GM19043 (cell line): ENCODE results near the gene CORO2A.

Experiments used
- ATAC-seq: cut with Tn5 transposase; IDR thresholded peaks from one replicate; pipeline ENCODE4 v1.9.1; 2021; ENCODE audit warnings: low read depth; ENCODE audit not compliant: unreplicated experiment

The CORO2A gene

DNA sequence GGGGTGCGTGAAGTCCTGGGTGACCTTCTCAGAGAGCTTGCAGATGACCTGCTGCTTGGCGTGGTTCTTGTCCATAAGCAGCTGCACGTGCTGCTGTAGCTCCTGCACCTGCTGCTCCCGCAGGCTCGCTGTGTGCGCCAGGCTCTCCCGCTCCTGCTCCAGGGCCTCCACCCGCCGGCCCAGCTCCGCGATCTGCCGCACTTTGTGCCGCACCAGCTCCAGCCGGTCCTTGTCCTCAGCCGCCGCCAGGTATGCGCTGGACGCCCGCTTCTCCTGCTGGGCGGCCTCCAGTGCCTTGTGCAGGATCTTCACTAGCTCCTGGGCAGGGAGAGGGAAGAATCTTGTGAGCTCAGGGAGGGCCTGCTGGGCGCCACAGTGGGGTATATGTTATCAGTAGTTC is 28.5 kb upstream of the CORO2A start:
- ATAC-seq: no peak

DNA sequence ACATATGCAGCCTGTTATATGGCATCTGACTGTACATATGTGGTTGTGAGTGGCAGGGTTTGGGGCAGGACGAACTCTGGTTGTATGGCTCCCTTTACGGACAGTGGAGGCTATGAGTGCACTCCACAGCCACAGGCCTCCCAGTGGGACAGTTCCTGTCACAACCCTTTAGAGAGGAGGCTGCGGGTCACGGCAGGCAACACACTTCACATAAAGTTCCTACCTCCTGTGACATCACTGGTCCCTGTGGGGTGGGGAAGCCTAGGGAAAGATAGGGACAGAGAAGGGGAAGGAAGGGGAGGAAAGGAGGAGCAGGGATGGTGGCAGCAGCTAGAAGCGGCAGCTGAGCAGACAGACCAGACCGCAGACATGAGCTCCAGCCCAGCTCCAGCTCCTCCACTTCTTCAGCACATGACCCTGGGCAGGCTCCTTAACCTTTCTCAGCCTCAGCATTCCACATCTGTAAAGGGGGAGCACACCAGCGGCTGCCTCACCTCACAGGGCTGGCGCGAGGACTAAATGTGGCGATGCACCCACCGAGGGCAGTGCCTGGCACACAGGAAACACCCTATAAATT is 27.4 kb upstream of the CORO2A start:
- no peak for ATAC-seq

DNA sequence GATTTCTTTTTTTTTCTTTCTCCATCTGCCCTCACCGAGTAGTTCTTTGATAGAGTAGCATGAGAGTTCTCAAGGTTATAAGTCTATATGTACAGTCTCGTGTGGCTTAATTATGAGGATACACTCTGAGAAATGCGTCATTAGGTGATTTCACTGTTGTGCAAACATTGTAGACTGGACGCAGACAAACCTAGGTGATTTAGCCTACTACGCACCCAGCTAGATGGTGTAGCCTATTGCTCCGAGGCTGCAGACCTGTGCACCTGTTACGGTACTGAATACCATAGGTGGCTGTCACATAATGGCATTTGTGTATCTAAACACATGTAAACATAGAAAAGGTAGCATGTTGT is 26.9 kb upstream of the CORO2A start:
- ATAC-seq: no peak

DNA sequence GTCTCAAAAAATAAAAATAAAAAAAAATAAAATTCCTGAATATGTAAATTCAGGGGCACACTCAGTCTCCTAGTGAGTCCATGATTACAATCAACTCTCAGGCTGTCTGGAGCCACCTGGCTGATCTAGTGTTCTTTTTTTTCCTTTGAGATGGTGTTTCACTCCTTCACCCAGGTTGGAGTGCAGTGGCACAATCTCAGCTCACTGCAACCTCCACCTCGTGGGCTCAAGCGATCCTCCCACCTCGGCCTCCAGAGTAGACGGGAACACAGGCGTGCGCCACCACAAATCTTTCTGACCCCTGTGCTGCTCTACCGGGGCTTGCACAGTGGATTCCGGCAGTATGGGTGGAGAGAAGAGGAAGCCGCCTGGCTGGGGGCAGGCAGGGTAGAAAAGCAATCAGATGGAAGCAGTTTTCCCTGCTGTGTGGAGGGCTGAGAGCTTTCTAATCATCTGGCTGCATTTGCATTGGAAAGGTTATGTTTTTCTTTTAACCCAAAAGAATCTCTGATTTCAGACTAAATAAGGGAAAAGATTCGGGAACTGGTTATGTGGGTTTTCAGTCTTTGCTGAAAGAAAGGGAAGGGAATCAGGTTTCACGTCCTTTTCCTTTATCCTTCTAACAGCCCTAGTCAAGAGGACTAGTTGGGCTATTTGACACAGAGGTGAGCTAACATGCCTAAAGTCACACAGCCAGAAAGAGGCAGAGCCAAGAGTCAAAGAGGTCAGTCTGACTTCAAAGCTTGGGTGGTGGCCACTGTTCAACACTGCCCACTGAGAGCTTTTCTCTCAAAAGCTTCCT is 26.3 kb upstream of the CORO2A start:
- no peak for ATAC-seq

DNA sequence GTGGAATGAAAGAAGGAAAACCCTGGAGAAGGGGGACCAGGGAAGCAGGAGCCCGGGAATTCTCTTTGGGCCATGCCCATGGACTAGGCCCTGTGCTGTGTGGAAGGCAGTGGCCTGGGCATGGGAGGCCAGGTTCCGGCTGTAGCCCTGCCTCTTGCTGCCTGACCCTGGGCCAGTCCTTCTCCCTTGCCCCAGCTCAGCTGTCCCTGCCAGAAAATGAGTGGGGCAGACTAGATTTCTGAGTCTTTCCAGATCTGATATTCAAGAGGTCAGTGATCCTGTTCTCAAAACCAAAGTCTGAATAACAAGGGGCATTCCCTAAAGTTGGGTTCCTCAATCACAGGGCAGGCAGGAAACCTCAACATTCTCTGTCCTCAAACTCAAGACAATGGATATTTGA is 24.8 kb upstream of the CORO2A start:
- no peak for ATAC-seq

DNA sequence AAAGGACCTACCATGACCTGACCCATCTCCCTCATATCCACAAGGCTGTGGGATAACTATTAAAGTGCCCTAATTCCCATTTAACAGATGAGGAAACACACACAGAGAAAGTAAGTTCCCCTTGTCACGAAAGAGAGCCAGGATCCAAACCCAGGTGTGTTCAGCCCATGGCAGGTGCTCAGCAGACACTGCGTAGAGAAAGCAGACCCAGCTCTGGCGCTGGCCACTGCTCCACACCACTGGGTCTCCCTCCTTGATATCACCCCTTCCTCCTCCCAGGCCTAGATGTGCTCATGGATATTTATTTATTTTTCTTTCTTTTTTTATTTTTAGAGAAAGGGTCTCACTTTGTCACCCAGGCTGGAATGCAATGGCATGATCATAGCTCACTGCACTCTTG is 24.0 kb upstream of the CORO2A start:
- ATAC-seq: no peak

DNA sequence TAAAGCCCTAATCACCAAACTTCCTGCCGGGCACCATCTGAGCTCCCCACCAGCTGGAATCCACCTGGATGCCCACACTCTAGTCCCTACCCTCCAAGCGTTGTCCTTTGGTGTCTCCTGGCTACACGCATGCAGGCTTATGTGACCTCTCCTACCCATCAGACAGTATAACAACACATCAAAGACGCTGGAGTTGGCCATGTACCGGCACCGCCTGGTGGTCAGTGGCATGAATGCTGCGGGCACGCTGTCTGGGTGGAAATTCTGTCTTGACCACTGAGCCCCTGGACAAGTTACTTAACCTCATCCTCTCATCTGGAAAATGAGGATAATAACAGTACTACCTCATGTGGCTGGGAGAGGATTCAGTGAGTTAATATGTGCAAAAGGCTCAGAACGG is 23.4 kb upstream of the CORO2A start:
- ATAC-seq: no peak

DNA sequence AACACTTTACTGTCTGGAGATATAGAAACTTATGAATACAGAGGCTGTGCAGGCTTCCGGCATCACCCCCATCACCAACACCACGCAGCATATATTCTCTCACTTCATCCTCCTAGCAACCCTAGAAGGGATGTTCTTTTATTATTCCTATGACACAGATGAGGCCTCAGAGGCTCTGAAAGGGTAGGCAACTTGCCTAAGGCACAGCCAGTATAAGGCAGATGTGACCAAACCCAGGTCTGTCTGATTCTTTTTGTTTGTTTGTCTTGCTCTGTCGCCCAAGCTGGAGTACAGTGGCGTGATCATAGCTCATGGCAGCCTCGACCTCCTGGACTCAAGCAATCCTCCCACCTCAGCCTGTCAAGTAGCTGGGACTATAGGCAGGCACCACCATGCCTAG is 22.8 kb upstream of the CORO2A start:
- ATAC-seq: no peak

DNA sequence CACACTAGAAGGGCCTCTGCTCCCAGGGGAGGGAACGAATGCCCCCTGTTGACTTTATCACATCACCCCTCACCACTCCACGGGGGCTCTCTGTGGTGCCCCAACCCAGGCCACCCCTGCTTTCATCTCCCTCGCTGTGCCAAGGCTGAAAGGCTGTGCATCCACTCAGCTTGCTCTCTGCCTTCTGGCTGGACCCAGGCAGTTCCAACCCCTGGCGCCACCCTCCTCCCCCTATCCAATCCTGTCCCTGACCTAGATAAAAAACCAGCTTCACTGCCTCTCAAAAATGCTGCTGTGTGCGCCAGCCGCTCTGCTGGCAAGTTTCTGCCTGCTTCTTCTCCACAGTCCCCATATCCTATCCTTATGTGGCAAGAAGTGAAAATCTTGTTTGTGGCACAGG is 22.4 kb upstream of the CORO2A start:
- no peak for ATAC-seq

DNA sequence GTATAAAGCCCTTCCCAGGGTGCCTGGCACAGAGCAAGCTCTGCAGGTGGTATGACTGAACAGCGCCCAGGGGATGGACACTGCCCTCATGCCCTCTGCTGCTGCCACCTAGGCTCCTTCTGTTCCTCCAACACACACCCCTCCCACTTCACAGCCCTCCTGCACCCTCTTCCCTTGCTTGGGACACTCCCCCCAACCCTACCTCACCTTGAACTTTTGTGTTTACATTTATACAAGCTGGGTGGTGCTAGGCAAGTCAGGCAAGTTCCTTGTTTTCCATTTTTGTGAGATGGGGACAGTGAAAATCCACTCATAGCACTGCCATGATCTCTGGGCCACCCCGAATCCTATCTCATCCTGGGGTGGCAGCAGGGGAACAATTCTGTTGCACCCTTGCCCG is 18.8 kb upstream of the CORO2A start:
- no peak for ATAC-seq

DNA sequence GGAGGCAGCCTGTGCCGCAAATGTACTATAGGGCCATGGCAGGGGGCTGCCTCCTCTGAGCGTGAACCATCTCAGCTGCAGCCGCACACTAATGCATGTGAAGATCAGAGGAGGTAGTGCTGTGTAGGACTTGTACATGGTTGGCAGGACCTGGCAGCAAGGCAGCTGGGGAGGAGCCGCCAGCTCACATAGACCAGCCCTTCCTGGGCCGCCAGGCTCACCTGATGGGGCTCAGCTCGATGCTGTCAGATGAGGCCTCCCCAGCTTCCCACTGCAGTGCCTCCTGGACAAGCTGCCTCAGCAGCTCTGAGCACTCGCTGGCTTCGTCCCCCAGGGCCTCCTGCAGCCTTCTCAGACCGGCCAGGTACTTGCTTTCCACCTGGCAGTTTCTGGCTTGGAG is 18.0 kb upstream of the CORO2A start:
- no peak for ATAC-seq

DNA sequence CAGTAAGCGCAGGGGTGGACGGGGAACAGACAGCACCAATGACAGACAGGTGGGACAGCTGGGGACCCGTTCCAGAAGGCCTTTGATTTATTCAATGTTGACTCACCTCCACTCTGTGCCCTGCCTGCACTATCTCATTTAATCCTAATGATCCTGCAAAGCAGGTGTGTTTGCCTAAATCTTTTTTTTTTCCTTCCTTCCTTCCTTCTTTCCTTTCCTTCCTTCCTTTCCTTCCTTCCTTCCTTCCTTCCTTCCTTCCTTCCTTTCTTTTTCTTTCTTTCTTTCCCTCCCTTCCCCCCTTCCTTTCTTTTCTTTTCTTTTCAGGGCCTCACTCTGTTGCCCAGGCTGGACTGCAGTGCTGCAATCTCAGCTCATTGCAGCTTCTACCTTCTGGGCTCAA is 17.1 kb upstream of the CORO2A start:
- ATAC-seq: no peak

DNA sequence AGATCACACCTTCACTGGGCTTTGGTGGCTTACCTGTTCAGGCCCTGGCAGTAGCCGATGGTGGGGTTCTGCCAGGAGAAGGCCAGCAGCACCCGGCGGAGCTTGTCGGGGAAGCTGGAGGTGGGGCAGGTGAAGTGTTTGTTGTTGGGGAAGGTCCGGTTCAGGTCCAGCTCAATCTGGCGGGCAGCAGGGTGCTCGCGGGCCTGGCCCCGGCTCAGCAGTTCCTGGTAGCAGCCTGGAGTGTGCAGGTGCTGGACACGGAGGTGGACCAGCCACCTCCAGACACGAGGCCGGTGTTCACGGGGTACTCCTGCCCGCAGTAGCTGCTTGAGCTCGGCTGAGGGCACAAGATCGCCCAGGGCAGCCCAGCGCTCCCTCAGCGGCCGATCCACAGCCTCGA is 16.2 kb upstream of the CORO2A start:
- no peak for ATAC-seq

DNA sequence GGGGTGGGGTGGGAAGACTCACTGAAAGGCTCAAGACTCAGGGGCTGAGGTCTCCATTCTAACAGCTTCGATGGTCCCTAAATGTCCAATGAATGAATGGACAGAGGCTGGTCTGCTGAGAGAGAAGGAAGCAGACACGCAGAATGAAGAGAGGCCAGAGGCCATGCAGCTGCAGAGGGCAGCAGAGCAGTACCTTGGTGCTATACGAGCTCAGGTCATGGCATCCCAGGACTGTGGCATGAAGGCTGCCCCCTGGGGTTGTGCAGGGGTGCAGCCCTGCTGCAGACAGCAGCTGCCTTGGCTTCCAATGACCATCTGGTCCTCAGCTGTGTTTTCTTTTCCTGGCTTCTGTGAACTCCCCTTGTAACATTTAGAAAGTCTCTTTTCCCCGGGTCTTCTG is 15.2 kb upstream of the CORO2A start:
- ATAC-seq: no peak

DNA sequence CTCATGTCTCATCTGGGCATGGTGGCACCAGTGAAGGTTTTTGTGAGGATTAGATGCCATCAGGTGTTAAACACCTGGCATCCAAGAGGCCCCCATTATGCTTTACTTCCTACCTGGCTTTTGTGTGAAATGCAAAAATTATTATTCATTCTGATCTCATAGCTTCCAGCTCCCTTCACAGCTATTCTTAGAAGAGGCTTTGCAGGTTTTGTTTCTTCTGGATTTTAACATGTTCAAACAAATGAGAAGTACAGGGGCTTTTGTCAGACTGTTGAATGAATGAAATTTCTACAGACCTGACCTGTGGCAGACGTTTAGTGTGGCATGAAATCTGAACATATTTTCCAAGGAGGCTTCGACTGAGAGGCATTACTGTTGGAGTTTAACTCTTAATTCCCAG is 14.3 kb upstream of the CORO2A start:
- ATAC-seq: no peak

DNA sequence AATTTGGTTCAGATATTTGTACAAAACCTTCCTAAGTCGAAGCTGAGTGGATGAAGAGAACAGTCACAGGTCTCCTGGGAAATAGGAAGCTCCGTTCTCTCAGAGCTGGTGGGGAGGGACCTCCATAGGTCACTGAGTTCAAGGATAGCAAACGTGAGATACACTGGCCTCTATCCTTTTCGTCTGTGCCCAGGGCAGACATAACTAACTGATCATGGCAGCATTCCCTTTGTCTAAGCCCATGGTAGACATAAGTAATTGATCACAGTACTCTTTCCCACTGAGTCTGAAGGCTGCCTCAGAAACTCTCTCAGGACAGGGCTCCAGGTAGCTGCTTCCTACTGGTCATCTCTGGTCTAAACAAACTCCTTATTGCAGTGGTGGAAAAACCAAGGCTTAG is 12.3 kb upstream of the CORO2A start:
- no peak for ATAC-seq

DNA sequence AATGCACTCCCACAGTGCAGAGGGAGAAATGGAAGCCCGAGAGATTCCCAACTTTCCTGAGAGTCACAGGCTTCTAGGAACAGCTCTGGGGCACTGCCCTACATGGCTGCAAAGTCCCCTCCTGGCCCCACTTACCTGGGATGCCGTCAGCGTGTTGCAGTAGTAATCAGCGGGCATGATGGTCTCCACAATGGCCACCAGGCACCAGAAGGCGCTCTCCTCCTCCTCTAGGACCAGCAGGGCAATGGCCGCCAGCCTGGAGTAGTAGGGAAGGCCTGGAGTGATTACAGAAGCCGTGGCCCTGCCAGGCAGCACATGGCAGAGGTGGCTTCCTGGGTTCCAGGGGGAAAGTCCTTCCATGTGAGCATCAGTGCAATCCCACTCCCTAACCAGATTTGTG is 10.7 kb upstream of the CORO2A start:
- no peak for ATAC-seq

DNA sequence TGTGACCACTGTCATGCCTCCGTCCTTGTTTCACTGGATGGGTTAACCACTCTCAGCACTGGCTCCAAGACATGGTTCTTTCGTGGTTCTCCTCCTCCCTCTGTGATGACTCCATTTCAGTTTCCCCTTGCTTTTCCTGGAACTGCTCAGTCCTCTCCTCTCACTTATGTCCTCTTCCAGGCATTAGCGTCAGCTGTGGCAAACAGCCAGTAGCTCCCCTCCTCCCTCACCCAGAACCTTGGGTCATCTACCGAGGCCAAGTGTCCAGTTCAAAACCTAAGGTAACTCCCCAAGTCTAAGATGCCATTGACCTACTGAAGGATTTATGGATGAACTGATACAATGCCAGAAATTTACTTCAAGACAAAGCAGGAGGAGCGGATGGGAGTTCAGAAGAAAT is 9.8 kb upstream of the CORO2A start:
- no peak for ATAC-seq

DNA sequence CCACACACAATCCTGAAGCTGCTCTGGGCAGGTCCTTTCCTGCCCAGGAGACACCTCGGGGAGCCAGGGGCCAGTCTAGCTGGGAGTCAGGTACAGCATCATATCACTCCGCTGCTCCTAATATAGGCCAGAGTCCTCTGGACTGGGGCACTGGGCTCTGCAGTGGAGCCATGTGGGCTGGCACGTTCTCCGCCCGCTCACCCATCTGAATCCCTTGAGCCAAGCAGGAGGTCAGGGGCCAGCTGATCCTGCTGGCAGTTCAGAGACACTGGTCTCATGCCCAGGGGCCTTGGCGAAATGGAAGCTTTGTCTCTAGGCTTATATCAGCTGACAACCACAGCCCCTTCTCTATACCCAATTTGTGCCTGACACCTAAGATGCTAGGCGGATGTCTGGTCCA is 9.3 kb upstream of the CORO2A start:
- no peak for ATAC-seq

DNA sequence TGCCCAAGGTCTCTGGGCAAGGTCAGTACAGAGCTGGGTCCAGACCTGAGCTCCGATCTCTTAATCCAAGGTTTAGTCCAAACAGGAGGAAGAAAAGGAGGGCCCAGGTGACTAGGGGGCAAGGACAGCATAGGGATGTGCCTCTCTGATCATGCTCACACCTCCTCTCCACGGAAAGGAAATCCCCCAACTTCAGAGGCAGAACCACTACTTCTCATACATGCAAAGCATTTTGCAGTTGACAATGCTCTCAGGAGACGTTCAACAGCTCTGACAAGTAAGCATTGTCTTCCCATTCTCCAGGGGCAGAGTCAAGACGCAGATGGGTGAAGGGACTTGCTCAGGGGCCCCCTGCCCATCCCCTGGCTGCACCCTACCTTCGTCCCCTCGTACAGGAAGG is 8.7 kb upstream of the CORO2A start:
- no peak for ATAC-seq

DNA sequence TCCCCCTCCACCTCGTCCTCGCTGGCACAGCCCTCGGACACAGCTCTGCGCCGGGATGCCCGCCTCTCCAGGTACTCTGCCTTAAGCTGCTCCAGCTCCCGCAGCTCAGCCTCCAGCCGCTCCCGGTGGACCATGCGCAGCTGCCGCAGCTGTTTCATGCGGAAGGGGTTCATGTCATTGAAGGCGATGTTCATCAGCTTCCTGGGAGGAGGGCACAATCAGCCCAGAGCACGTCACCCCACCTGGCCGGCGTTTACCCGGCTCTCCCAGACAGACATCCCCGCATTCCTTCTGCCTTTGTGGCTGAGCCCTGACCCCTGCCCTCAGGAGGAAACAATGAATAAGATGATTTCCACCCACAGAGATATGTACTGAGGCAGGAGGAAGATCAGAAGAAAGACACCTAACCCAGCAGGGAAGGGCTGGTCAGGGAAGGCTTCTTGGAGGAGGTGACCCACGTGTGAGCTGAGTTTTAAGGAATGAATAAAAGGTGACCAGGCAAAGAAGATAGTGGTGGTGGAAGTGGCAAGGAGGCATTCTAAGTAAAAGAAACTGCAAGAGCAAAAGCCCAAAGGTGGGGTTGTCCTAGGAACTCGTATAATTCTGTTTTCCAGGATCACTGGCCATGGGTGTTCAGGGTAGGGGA is 7.1 kb upstream of the CORO2A start:
- ATAC-seq: no peak

DNA sequence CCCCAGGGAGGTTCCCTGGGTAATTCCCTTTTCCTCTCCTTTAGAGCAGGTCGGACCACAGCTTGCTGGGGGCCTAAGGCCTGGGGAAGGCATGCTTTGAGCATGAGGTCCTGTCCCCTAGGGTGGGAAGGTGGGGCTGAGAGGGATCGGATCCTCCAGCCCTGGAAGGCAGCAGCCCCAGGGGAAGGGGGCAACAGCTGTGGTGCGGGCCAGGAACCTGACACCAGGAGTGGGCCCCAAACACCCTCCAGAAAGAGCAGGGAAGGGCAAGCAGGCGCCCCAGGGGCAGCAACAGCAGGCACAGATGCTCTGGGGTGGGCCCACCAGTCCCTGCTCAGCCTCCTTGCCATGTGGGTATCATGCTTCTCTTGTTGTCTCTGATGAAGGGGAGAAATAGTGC is 3.2 kb upstream of the CORO2A start:
- no peak for ATAC-seq
